ENCODE data around the gene OR5H2.

GRCh38 chr3:98269846-98270245 lies 12.5 kb upstream of the OR5H2 start:
- TF ChIP-seq CTCF (IDR thresholded peaks at IDR 0.05) (no peak), POLR2A (IDR thresholded peaks at IDR 0.05) (no peak)

All from adrenal gland (tissue), 5 donors.